ENCODE measurements around the gene HTT-AS. TPM values are rescaled to one million over a fixed set of nuclear protein-coding genes. Genes with fewer than 3 reads are reported as not detected.
A peak's percentile ranks its signal among the peaks of the same experiment; 100 is the strongest.
"Not testable (repeated sequence)": the region's sequence is repeated elsewhere in the genome, so short reads cannot be mapped to it uniquely, and the experiment has no call there.

HTT-AS gene
- total RNA-seq, 4 donors from 2014 or later = not detected

GRCh38 chr4:3107691-3108121 is 33.4 kb upstream of the HTT-AS start:
- Histone ChIP-seq H3K4me1 (peaks cover 8 to 62% (median 33%) of the 10 kb centered on the region in 3 donors), H3K36me3 (peaks cover 0 to 43% of the 10 kb centered on the region in 2 donors), H3K4me3 (no peak overlapping the region), H3K27ac (peak overlapping the region; percentile 71 to 86 (median 74)), H3K27me3 (no peaks in the 10 kb centered on the region), H3K9me3 (no peaks in the 10 kb centered on the region)
- WGBS, 2 donors (ENCODE audit: low coverage in 1 of 2) = 18 to 47% methylated on average over 6 of the region's 6 CpGs
- TF ChIP-seq EP300 (IDR thresholded peaks at IDR 0.05) (no peak), CTCF (IDR thresholded peaks at IDR 0.05) (no peak), POLR2AphosphoS5 (IDR thresholded peaks at IDR 0.05) (no peak), POLR2A (IDR thresholded peaks at IDR 0.05) (no peak)
- ATAC-seq = peak; percentile 62

DNA sequence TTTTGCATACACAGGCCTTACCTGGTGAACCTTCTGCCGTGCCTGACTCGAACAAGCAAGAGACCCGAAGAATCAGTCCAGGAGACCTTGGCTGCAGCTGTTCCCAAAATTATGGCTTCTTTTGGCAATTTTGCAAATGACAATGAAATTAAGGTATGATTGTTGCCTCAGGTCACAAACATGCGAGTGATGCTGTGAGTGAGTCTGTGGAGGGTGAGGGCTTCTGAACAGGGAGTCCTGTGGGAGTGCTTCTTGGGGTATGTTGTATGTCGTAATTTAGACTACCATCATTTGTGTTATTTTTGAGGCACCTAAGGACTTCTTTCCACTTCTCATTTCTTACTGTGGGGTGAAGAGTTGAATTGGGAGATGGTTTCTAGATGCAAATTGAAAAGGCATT is 32.9 kb upstream of the HTT-AS start:
- H3K9me3 ChIP-seq = no peaks in the 10 kb centered on the region
- H3K4me1 ChIP-seq = peaks cover 8 to 58% (median 29%) of the 10 kb centered on the region in 3 donors
- no peaks in the 10 kb centered on the region for H3K27me3 ChIP-seq
- H3K27ac ChIP-seq = peak overlapping the region; percentile 71 to 86 (median 74)
- TF ChIP-seq POLR2A (IDR thresholded peaks at IDR 0.05) (no peak), CTCF (IDR thresholded peaks at IDR 0.05) (no peak), EP300 (IDR thresholded peaks at IDR 0.05) (no peak), POLR2AphosphoS5 (IDR thresholded peaks at IDR 0.05) (no peak)
- WGBS, 2 donors (ENCODE audit: low coverage in 1 of 2) = 47 to 67% methylated on average over 2 to 5 of the region's 5 CpGs
- no peak overlapping the region for H3K4me3 ChIP-seq
- H3K36me3 ChIP-seq = peaks cover 0 to 47% of the 10 kb centered on the region in 2 donors
- ATAC-seq = no peak

DNA sequence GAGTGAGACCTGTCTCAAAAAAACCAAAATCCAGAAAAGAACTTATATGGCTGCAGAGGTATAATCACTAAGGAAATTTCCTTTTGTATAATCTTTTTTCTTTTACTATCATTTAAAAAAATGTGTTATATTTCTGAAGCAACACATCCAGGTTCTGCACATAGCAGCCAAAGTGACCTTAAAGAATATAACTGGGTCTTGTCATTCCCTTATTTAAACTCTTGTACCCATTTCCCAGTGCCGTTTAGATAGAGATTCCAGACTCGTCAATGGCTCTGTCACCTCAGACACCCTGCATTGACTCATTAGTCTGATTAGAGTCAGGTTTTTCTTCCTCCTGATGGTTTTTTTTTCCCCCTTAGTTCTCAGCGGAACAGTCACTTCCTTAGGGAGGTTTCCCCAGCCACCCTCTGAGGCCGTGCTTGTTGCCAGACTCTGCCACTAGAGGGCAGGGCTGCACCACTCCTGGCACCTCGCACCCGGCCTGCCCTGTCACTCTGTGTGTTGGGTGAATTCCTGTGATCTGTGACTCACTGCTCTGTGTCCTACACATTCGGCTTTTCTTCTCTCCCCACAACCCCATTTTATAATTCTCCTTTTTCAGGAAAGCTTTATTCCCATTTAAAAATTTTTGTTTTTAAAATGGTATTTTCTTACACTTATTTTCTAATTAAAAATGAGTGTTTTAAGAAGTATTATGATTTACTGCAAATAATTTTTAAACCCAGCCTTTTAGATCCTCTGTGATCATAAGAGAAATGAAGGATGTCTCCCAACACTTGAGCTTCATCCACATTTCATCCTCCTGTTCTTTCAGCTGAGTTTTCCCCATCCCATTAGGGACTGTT is 32.2 kb upstream of the HTT-AS start:
- Histone ChIP-seq H3K9me3 (no peaks in the 10 kb centered on the region), H3K36me3 (peaks cover 0 to 53% of the 10 kb centered on the region in 2 donors), H3K27ac (peak overlapping the region; percentile 71 to 86 (median 74)), H3K27me3 (no peaks in the 10 kb centered on the region), H3K4me3 (no peak overlapping the region), H3K4me1 (peaks cover 8 to 51% (median 22%) of the 10 kb centered on the region in 3 donors)
- peak; percentile 94 to 96 (median 95) for TF ChIP-seq CTCF (IDR thresholded peaks at IDR 0.05)
- peak; percentile 70 for TF ChIP-seq POLR2AphosphoS5 (IDR thresholded peaks at IDR 0.05)
- no peak for TF ChIP-seq POLR2A (IDR thresholded peaks at IDR 0.05)
- no peak for TF ChIP-seq EP300 (IDR thresholded peaks at IDR 0.05)
- 1 to 3% methylated on average over 5 to 7 of the region's 7 CpGs for WGBS, 2 donors (ENCODE audit: low coverage in 1 of 2)
- ATAC-seq = peak; percentile 95

GRCh38 chr4:3098346-3098745 is 24.0 kb upstream of the HTT-AS start:
- Histone ChIP-seq H3K27me3 (no peaks in the 10 kb centered on the region), H3K4me3 (no peak overlapping the region), H3K4me1 (no peaks in the 10 kb centered on the region), H3K9me3 (no peaks in the 10 kb centered on the region), H3K27ac (no peak overlapping the region), H3K36me3 (peaks cover 0 to 64% of the 10 kb centered on the region in 2 donors)
- TF ChIP-seq POLR2AphosphoS5 (IDR thresholded peaks at IDR 0.05) (no peak), CTCF (IDR thresholded peaks at IDR 0.05) (no peak), EP300 (IDR thresholded peaks at IDR 0.05) (no peak), POLR2A (IDR thresholded peaks at IDR 0.05) (no peak)
- ATAC-seq = no peak
- WGBS, 2 donors (ENCODE audit: low coverage in 1 of 2) = 55 to 59% methylated on average over 2 of the region's 2 CpGs

- H3K36me3 ChIP-seq = peaks cover 0 to 60% of the 10 kb centered on the region in 2 donors
- H3K4me3 ChIP-seq = no peak overlapping the region
- no peak overlapping the region for H3K27ac ChIP-seq
- no peaks in the 10 kb centered on the region for H3K27me3 ChIP-seq
- TF ChIP-seq POLR2A (IDR thresholded peaks at IDR 0.05) (no peak), EP300 (IDR thresholded peaks at IDR 0.05) (no peak), POLR2AphosphoS5 (IDR thresholded peaks at IDR 0.05) (no peak), CTCF (IDR thresholded peaks at IDR 0.05) (no peak)
- 96 to 100% methylated on average over 3 of the region's 3 CpGs for WGBS, 2 donors (ENCODE audit: low coverage in 1 of 2)
- no peaks in the 10 kb centered on the region for H3K9me3 ChIP-seq
- no peaks in the 10 kb centered on the region for H3K4me1 ChIP-seq
- no peak for ATAC-seq
Measured at GRCh38 chr4:3096202-3096601, 21.9 kb upstream of the HTT-AS start.

- not testable (repeated sequence) for H3K4me3 ChIP-seq, ATAC-seq, H3K4me1 ChIP-seq, H3K27me3 ChIP-seq, H3K27ac ChIP-seq, H3K9me3 ChIP-seq
- H3K36me3 ChIP-seq = peaks cover 0 to 50% of the 10 kb centered on the region in 2 donors
- WGBS, 2 donors (ENCODE audit: low coverage in 1 of 2) = no CpG with 5 or more reads among the region's 28 CpGs
Measured at GRCh38 chr4:3094701-3095100, 20.4 kb upstream of the HTT-AS start.
